CD4-positive, alpha-beta T cell treated with Interleukin-1 beta for 1 hour (primary cell): ENCODE measurements around the gene ALPK3.

Experiments used
- DNase-seq, 2 donors: peaks; one replicate each; pipeline ENCODE4 v3.0.0-alpha.2; 2020 to 2022

The ALPK3 gene

DNA sequence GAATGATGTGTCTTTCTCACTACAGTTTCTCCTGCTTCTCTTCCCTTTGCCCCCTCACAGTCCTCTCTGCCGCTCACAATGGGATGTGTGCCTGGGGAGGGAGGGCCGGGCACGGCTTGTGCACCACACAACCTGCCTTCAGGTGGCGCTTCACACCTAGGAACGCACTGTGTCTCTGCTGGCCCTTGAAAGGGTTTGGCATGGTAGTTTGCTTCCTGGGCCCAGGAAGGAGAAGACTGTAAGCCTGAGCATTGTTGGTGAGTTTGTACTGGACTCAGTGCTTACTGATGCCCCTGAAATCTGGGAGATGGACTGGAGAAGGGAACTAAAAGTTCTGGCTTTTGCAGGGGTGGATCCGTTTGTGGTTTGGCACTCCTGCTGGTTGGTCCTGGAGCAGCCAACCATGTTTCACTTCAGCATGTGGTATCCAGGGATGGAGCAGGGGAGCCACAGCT lies 9.2 kb downstream of the ALPK3 start:
- DNase-seq, result no peak

DNA sequence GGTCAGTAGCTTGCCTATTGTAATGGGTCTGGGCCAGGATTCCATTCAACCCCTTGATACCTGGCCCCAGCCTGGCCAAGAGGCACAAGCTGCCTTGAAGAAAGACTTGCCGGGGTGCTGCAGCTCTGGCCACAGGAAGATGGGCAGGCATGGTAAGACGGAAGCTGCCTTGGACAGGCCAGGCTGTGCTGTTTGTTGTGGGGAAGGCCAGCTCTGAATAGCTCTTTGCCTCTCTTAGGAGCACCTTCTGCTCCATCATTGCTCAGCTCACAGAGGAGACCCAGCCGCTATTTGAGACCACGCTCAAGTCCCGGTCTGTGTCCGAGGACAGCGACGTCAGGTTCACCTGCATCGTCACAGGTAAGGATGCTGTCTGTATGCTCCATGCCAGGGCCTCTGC lies 10.1 kb downstream of the ALPK3 start:
- DNase-seq, result no peak

DNA sequence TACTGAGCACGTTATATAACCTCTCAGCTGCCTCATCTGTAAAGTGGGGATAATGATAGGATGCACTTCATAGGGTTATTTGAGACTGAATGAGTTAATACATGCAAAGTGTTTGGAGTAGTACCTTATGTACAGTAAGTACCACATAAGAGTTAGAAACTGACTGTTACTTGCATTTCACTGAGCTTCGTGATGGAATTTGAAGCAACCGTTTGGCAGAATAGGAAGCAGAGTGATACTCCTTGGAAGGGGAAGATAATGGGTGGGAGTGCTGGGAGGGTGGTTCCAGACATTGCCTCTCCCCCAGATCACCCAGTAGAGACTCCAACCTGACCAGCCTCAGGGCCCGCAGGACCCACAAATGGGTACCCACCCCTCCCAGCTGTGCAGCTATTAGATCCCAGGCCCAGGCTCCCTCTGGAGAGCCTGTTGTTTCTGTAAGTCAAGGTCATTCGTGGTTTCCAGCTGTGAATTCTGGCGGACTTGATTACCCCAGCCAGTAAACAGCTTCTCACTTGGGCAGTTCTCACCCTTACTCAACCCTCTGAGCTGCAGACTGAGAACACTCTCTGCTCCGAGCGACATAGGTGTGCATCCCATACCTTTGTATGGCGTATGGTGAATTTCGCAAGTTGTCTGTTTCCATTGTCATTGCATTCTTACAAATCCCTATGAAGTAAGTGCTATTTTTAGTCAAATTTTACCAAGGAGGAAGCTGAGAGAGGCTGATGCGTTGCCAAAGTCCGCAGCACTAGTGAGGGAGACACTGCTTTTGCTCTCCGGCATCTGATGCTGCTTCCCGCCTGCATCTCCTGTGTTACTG lies 11.1 kb downstream of the ALPK3 start:
- DNase-seq, result no peak

DNA sequence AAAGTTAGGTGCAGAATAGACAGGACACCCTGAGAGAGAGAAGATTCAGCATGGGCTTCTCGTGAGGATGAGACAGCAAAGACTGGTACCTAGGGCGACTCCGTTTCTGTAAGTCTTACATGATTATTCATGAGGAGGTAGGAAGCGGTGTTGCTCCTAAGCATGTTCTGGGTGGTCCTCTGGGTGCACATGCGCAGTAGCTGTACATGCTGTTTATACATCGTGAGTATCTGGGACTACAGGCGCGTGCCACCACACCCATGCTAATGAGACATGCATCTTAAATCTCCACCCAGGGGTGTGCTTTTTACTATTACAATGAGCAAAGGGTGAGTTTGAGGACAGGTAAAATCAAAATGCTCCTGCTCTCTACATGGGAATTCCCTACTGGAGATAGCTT lies 12.3 kb downstream of the ALPK3 start:
- DNase-seq, result no peak

DNA sequence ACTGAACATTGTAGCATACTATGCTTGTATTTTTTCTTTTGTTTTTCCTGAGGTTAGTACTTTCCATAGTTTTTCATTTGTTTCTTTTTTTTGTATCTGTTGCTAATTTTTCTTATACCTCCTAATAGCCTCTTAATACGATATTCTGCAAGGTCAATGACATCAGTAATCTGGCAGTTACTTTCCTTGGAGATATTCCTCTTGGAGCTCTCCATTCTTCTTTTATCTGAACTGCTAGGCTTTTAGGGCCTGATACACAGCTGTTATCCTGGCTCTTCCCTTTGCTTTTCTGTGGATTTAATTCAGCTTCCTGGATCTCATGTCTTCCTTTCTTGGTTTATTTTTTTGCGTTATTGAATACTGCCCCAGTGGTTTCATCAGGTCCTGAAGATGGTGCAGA lies 12.9 kb downstream of the ALPK3 start:
- DNase-seq, result no peak

DNA sequence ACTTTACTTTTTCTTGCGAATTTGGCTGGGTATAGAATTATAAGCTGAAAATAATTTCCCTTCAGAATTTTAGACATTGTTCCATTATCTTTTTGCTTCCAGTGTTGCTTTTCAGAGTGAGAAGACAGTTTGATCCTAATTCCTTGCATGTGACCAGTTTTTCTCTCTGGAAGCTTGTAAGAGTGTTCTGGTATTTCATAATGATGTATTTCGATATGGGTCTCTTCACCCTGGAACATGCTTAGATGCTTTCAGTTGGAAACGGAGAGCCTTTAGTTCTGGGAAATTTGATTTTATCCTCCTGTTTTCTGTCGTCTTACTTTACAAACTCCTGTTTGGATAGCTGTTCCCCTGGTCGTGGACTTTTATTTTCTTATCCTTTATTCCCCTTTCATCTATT lies 13.9 kb downstream of the ALPK3 start:
- DNase-seq, result no peak

DNA sequence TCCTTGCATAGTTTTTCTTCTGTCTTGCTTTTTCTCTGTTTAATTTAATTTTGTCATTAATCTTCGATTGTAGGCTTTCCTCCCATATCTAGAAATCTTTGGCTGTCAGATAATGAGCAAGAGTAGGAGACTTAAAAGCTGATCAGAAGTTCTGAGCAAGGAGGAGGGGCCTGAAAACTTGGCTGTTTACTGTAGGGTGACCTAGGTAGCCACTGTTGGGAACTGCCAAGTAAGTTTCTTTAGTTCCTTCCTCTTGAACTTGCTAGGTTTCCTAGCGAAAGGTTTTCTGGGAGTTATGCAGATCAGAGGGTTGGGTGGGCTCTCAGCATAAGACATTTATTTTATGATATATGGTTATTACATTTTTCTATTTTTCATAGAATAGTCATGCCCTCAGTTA lies 14.5 kb downstream of the ALPK3 start:
- DNase-seq, result no peak

DNA sequence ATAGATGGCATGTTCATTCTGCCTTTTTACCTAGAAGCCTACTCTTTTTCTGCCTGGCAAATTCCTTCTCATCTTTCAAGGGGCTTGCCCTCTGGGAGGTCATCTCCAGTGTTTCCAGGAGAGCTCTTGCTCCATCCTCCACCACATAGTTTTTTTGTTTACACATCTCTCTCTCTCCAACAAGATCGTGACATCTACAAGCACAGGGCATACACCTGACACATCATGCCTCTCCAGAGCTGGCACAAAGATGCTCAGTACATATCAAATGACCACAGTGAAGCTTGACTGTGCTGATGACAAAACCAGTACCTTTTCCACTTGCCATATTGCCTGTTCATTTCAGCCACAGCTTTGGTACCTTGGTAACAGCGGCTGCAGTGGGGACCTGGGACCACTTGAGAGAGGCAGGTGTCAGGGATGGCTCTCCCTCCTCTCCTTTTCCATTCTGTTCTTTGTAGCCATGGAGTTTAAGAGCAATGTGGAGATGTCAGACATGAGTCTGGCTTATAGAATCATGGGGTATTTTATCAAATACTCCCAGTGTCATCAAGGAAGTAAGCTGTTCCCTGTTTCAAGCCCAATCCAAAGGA lies 15.4 kb downstream of the ALPK3 start:
- no peak for DNase-seq

DNA sequence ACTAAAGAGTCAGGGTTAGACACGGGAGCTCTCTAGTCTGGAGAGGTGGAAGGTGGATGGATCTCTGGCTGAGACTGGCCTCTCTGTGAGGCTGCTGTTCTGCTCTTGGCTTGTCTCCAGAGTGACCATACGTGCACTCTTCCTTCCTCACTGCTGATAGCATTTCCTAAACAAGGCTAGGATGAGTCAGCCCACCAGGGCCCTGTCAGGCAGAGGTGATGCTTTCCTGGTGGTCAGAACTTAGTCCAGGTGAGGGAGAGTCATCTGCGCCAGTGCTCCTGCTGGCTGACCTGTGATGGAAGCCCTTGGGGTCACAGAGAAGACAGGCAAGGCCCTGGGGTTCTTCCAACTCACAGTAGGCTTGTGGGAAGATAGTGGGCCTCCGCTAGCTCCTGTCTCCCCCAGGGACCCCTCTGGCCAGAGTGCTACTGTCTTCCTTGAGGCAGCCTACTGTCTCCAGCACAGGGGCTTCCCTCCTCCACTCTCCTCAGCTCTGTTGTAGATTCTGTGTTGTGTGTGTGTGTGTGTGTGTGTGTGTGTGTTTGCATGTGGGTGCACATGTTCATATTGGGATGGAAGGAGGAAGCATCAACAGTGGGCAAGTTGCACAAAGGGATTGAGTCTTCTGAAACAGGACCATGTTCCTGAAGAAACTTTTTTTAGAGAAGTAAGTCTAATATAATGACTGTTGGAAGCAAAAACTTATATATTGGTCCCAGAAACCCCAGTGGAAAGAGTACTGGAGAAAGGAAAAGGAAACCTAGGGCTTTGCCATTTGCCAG lies 16.5 kb downstream of the ALPK3 start:
- DNase-seq, result no peak

DNA sequence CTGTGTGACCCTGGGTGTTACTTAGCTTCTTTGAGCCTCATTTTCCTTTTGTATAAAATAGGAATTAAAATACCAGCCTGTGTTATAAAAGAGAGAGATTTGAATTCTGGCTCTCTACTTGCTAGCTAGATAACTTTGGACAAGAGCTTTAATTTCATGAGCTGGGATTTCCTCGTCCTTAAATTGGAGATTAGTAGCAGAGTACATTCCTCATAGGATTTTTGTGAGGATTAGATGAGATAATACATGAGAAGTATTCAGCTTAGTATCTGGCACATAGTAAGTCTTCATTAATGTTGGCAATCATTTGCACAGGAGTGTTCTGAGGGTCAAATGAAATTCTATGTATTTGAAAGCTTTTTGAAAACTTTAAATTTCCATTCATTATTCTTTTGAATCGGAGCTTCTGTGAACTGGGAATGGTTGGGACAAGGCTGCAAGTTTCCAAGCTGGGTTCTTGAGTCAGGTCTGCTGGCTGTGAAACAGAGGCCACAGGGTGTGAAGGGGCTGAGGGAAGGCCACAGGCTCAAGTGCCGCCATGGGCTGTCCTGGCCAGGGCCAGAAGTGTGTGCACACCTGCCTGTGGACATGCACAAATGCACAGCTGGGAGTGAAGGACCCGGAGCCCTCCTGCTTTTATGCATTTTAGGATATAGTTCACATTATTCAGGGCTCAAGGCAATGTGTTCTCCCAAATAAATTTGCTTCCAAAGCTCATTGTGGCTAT lies 17.2 kb downstream of the ALPK3 start:
- DNase-seq, result no peak

DNA sequence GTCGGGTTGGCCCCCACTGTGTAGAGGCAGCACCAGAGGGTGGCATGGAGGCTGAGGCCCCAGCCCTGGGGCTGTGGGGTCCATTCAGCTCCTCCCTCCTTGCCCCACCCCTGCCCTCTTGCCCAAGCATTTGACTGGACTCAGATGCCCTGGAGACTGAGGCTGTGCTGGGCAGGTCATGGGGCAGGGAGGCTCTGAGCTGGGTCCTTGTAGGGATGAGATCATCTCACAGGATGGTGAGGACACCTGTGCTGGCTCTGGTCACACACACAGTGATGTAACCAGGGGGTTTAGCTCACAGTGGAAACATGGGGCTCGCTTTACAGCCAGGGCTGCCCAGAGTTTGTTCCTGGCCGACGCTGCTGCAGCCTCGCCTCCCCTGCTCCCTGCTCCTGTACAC lies 17.8 kb downstream of the ALPK3 start:
- DNase-seq, result no peak

DNA sequence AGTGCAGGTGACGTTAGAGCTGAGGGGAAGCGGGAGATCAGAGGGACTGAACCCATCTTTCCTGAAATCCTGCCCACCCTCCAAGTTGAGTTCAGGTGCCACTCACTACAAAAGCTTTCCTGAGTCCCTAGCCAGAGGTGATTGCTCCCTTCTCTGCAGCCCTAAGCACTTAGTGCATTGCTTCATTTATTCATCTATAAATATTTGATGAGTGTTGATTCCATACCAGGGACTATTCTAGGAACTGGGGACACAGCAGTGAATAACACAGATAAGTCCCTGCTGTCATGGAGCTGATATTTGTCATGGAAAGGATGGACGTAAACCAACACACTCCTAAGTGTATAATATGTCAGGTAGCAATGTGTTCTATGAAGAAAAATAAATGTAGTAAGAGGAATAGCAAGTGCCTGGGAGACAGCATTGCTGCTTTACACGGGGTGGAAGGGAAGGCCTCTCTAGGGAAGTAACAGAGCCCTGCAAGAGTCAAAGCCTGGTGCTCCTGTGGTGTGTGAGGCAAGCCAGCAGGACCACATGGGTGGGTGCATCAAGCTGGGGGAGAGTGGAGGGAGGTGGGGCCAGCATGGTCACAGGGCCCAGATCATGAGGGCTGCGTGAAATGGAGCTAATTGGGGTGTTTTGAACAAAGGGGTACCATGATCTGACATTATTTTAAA lies 18.6 kb downstream of the ALPK3 start:
- DNase-seq, result no peak

DNA sequence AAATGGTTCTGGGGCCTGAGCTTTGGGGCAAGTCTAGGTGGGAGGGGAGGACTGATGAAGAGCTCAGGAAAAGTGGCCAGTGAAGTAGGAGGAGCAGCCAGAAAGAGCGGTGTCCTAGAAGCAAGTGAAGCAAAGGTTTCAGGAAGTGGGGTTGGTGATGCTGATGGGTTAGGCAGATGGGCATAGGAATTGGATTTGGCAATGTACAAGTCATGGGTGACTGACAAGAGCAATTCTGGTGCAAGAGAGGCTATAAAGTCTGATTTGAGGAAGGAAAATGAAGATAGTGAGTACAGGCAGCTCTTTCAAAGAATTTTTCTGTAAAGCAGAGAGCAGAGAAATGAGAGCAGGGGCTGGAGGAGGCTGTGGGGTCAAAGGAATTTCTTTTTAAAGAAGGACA lies 19.7 kb downstream of the ALPK3 start:
- DNase-seq, result no peak

DNA sequence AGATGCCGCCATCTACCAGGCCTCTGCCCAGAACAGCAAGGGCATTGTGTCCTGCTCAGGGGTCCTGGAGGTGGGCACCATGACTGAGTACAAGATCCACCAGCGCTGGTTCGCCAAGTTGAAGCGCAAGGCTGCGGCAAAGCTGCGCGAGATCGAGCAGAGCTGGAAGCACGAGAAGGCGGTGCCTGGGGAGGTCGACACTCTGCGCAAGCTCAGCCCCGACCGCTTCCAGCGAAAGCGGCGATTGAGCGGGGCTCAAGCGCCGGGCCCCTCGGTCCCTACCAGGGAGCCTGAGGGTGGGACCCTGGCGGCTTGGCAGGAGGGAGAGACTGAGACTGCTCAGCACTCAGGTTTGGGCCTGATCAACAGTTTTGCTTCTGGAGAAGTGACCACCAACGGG lies 22.6 kb downstream of the ALPK3 start:
- no peak for DNase-seq

DNA sequence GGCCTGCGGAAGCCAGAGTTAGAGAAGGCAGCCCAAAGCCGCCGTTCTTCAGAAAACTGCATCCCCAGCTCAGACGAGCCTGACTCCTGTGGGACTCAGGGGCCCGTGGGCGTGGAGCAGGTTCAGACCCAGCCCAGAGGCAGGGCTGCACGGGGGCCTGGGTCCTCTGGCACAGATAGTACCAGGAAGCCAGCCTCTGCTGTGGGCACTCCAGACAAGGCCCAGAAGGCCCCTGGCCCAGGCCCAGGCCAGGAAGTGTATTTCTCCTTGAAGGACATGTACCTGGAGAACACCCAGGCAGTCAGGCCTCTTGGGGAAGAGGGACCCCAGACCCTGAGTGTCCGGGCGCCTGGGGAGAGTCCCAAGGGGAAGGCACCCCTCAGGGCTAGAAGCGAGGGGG lies 23.1 kb downstream of the ALPK3 start:
- DNase-seq, result no peak

DNA sequence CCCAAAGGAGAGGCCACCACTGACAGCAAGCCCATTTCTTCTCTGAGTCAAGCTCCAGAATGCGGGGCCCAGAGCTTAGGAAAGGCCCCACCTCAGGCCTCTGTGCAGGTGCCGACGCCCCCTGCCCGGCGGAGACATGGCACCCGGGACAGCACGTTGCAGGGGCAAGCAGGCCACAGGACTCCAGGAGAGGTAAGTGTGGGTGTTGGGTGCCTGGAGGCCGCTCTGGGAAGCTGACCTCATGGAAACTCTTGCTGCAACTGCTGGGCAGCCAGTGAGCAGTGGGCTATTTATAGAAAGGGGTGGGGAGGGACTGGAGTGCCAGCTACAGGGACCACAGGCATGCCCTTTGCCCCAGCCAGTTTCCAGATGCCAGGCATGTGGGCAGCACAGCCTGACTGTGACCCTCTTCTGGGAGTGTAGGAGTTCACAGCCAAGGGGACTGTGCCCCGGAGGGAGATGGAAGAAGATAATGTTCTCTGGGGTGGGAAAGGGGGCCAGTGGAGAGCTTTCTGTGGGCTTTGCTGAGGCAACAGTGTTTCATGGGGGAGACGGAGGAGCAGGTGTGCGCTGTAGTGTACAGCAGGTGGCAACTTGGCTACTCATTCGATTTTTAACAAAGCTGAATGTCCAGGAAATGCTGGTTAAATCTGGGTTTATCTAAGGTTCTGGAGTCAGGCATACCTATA lies 23.7 kb downstream of the ALPK3 start:
- no peak for DNase-seq

DNA sequence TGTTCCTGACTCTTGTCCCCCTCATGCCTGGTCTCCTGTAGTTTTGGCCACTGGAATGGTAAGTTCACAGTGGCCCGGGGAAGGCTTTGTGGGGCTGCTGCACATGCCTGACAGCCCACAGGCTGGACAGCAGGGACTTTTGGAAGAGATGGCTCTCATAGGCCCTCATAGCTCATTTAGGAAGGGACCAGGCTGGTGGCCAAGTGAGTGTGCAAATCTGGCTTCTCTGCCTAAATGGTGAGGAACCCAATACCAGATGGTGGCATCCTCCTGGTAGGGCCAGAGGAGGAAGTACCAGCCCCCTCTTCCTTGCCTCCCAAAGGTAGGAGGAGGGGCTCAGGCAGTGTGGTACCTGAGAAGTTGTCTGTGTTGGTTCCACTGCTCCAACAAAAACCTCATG lies 25.6 kb downstream of the ALPK3 start:
- no peak for DNase-seq

DNA sequence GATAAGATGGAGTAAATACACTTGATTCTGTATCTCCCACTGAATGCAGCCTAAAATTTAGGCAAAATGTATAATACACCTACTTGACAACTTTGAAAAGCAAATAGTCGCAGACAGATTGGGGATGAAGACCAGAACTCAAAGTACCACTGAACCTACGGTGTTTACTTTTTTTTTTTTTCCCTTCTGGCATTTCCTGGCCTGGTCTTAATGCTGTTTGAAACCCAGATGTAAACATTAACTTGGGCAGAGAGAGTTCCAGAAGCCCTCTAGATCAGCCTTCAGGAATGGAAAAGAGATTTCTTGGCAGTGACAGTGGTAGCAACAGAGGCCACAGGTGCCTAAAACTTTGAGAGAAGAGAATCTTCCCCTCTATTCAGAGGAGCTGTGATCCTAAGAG lies 27.8 kb downstream of the ALPK3 start:
- no peak for DNase-seq

DNA sequence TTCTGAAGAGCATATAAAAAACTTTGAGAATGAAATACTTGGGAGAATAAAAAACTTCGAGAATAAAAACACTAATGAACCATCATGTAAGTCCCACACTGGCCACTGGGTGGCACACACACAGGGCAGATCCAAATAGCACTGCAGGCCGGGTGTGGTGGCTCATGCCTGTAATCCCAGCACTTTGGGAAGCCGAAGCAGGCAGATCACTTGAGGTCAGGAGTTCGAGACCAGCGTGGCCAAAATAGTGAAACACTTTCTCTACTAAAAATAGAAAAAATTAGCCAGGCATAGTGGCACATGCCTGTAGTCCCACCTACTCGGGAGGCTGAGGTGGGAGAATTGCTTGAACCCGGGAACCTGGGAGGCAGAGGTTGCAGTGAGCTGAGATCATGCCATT lies 28.5 kb downstream of the ALPK3 start:
- peak; percentile 23 to 31 for DNase-seq

DNA sequence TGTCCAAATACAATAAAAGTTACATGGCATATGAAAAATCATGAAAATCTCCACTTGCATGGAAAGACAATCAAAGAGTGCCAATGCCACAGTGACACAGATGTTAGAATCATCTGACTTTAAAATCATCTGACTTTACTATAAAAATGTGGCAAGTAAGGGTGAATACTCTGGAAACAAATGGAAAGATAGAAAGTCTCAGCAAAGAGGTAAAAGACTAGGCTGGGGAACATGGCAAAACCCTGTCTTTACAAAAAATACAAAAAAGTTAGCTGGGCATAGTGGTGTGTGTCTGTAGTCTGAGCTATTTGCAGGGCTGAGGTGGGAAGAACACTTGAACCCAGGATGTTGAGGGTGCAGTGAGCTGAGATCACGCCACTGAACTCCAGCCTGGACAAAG lies 29.1 kb downstream of the ALPK3 start:
- DNase-seq, result no peak

DNA sequence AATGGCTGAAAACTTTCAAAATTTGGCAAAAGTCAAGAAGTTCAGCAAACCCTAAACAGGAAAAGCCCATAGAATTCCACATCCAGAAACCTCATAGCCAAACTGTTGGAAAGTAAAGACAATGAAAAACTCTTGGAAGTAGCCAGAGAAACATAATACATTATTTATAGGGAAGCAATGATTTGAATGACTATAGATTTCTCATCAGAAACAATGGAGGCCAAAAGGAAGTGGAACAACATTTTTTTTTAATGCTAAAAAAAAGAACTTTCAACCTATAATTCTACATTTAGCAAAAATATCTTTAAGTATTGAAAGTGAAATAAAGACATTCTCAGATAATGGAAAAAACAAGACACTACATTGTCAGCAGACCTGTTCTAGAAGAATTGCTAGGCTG lies 30.2 kb downstream of the ALPK3 start:
- no peak for DNase-seq

DNA sequence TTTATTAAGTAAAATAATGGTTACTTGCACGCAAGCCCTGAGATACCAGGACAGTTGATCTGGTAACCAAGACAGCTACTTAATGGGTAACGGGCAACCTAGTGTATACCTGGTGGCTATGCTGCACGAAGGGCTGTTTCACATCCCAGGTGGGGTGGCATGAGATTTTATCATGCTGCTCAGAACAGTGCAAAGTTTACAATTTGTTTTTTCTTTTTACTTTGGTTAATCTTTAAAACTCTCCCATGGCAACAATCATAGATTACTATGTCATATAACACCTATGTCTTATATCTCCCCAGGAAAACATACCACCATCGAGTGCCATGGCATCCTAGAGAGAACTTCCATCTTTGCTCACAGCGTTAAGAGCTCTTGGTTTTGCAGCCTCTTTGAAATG lies 35.1 kb downstream of the ALPK3 start:
- no peak for DNase-seq
